T-helper 1 cell treated with Interleukin-12 subunit alpha and Interleukin-12 subunit beta and Interleukin-4 antibody, amounts not matched to agents 30 μg/mL and 1 μg/mL, for 36 hours (primary cell): ENCODE data around the gene PHETA1.
"Not testable (repeated sequence)": the region's sequence is repeated elsewhere in the genome, so short reads cannot be mapped to it uniquely, and the experiment has no call there.

Source experiments
- H3K27ac Mint-ChIP-seq: one replicate; pipeline ENCODE4 v1.8.0; 2021; ENCODE audit warnings: mild to moderate bottlenecking, mixed read lengths
- H3K27me3 Mint-ChIP-seq: one replicate; pipeline ENCODE4 v1.8.0; 2021; ENCODE audit warnings: low read depth, mixed read lengths
- H3K36me3 Mint-ChIP-seq: one replicate; pipeline ENCODE4 v1.8.0; 2021; ENCODE audit warnings: low read depth, mixed read lengths
- H3K4me1 Mint-ChIP-seq: one replicate; pipeline ENCODE4 v1.8.0; 2021; ENCODE audit warnings: low read depth, mixed read lengths
- H3K4me3 Mint-ChIP-seq: one replicate; pipeline ENCODE4 v1.8.0; 2021; ENCODE audit warnings: mild to moderate bottlenecking, moderate library complexity, mixed read lengths
- H3K9me3 Mint-ChIP-seq: one replicate; pipeline ENCODE4 v1.8.0; 2021; ENCODE audit warnings: mixed read lengths

The PHETA1 gene

DNA sequence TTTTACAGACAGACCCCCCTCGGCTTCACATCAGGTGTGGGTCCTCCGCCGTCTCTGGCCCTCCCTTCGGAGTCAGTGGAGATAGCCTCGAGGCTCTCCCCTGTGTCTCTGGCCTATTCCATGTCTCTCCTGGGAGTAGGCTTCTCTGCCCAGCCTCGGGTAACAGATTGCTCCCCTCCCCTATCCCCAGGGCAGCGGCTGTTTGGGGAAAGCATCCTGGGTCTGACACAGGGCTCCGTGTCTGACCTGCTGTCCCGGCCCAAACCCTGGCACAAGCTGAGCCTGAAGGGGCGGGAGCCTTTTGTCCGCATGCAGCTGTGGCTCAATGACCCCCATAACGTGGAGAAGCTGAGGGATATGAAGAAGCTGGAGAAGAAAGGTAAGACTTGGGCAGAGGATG lies 30.8 kb downstream of the PHETA1 start:
- no peaks in the 10 kb centered on the region for H3K4me1 Mint-ChIP-seq
- no peak overlapping the region for H3K4me3 Mint-ChIP-seq
- H3K9me3 Mint-ChIP-seq = no peaks in the 10 kb centered on the region
- no peaks in the 10 kb centered on the region for H3K27me3 Mint-ChIP-seq
- H3K36me3 Mint-ChIP-seq = no peaks in the 10 kb centered on the region
- H3K27ac Mint-ChIP-seq = no peak overlapping the region

DNA sequence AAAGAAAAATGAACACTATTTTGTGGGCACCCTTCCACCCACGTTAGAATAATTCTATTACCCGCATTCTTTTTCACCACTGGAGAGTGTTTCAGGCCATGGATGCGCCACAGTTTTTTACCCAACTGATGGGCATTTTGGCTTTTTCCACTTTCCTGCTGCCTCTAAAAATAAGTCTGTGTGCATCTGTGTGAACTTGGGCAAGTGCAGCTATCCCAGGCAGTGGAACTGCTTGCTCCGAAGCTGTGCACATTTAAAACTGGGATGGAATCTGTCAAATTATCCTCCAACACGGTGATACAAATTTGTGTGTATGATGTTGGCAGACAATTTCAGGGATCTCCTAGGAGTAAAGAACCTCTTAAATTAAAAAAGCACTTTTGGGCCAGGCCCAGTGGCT lies 31.5 kb downstream of the PHETA1 start:
- H3K4me1 Mint-ChIP-seq = no peaks in the 10 kb centered on the region
- no peaks in the 10 kb centered on the region for H3K36me3 Mint-ChIP-seq
- no peaks in the 10 kb centered on the region for H3K27me3 Mint-ChIP-seq
- no peak overlapping the region for H3K4me3 Mint-ChIP-seq
- no peak overlapping the region for H3K27ac Mint-ChIP-seq
- H3K9me3 Mint-ChIP-seq = no peaks in the 10 kb centered on the region

DNA sequence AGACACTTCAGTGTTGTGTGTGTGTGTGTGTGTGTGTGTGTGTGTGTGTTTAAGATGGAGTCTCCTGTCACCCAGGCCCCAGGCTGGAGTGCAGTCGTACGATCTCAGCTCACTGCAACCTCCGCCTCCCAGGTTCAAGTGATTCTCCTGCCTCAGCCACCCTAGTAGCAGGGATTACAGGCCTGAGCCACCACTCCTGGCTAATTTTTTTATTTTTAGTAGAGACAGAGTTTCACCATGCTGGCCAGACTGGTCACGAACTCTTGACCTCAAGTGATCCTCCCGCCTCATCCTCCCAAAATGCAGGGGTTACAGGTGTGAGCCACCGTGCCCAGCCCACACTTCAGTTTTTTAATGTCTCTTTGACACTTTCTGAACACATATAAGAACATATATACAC lies 32.5 kb downstream of the PHETA1 start:
- not testable (repeated sequence) for H3K36me3 Mint-ChIP-seq, H3K4me3 Mint-ChIP-seq, H3K27ac Mint-ChIP-seq, H3K4me1 Mint-ChIP-seq, H3K27me3 Mint-ChIP-seq, H3K9me3 Mint-ChIP-seq

DNA sequence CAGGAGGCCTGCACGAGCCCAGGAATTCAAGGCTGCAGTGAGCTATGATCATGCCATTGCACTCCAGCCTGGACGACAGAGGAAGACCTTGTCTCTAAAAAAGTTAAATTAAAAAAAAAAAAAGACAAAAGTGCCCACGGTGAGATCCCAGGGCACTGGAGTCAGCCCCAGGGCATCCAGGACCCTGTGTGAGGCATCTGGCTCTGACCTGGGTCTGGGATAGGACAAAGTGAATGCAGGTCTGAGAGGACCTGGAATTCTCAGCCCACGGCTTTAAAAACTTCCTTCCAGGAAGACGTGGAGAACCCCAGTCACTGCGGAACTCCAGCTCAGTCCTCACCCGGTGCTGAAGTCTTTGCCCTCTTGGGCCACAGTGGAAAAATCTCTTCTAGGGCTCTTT lies 33.1 kb downstream of the PHETA1 start:
- H3K4me1 Mint-ChIP-seq = peaks cover 2% of the 10 kb centered on the region
- H3K36me3 Mint-ChIP-seq = no peaks in the 10 kb centered on the region
- no peak overlapping the region for H3K27ac Mint-ChIP-seq
- no peak overlapping the region for H3K4me3 Mint-ChIP-seq
- no peaks in the 10 kb centered on the region for H3K9me3 Mint-ChIP-seq
- H3K27me3 Mint-ChIP-seq = no peaks in the 10 kb centered on the region

DNA sequence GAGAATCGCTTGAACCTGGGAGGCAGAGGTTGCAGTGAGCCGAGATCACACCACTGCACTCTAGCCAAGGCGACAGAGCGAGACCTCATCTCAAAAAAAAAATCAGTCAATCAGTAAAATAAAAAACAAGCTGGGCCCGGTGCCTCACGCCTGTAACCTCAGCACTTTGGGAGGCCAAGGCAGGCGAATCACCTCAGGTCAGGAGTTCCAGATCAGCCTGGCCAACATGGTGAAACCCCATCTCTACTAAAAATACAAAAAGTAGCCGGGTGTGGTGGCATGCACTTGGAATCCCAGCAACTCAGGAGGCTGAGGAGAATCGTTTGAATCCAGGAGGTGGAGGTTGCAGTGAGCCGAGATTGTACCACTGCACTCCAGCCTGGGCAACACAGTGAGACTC lies 33.6 kb downstream of the PHETA1 start:
- H3K4me1 Mint-ChIP-seq = not testable (repeated sequence)

DNA sequence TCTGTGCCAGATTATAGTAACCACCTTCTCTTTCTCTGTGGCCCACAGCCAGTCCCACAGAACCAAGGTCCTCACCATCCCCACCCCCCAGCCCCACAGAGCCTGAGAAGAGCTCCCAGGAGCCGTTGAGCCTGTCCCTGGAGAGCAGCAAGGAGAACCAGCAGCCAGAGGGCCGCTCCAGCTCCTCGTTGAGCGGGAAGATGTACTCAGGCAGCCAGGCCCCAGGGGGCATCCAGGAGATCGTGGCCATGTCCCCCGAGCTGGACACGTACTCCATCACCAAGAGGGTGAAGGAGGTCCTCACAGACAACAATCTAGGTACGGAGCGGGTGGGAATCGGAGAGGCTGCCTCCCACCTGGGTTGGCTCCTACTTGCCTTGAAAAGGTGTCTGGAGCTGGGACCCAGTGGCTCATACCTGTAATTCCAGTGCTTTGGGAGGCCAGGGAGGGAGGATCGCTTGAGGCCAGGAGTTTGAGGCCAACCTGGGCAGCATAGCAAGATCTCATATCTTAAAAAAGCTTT lies 34.4 kb downstream of the PHETA1 start:
- no peak overlapping the region for H3K4me3 Mint-ChIP-seq
- H3K36me3 Mint-ChIP-seq = no peaks in the 10 kb centered on the region
- no peaks in the 10 kb centered on the region for H3K27me3 Mint-ChIP-seq

More for the DNA sequence above, 33.6 kb downstream of the PHETA1 start:
- not testable (repeated sequence) for H3K9me3 Mint-ChIP-seq, H3K27me3 Mint-ChIP-seq, H3K36me3 Mint-ChIP-seq, H3K4me3 Mint-ChIP-seq, H3K27ac Mint-ChIP-seq

DNA sequence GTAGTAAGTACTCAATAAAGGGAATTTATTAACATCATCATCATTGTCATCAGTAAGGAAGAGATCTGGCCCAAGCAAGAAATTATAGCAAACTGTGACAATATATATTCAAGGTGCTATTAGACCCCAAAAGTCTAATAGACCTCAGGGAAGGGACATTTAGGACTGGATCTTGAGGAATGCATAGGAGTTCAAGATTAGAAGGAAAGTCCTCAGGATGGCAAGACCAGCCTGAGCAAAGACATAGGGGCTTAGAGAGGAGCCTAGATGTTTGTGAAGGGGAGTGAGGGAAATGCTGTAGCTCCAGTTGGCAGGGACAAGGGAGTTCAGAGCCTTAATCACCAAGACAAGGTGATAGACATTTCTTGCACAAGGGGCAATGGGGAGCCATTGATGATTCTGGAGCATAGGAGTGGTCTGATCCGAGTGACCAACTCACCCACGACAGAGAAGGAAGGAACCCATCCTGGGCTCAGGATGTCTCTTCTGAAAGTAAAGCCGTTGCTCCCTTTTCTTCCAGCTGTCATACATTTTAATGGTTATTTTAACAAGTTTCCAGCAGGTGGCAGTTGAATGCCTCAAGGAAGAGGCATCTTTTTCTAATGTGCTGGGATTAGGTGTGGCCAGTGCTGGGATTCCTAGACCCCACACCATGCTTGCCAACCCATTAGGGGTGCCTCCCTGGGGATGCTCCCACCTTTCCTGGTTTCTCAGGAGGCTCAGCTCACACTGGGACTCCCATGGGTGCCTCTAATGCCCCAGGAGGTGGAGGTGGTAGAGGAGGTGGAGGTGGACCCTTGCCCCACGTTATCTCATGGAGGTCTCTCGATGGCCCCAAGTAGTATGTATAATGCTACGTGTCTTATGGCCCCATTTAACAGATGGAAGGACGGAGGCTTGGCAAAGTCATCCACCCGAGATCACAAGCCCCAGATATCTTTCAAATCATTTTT lies 37.8 kb downstream of the PHETA1 start:
- H3K36me3 Mint-ChIP-seq = no peaks in the 10 kb centered on the region
- peaks cover 3% of the 10 kb centered on the region for H3K4me1 Mint-ChIP-seq
- no peaks in the 10 kb centered on the region for H3K27me3 Mint-ChIP-seq
- no peaks in the 10 kb centered on the region for H3K9me3 Mint-ChIP-seq
- no peak overlapping the region for H3K4me3 Mint-ChIP-seq
- H3K27ac Mint-ChIP-seq = no peak overlapping the region

More for the DNA sequence above, 34.4 kb downstream of the PHETA1 start:
- Mint-ChIP-seq H3K4me1 (peaks cover 3% of the 10 kb centered on the region), H3K9me3 (no peaks in the 10 kb centered on the region), H3K27ac (no peak overlapping the region)

DNA sequence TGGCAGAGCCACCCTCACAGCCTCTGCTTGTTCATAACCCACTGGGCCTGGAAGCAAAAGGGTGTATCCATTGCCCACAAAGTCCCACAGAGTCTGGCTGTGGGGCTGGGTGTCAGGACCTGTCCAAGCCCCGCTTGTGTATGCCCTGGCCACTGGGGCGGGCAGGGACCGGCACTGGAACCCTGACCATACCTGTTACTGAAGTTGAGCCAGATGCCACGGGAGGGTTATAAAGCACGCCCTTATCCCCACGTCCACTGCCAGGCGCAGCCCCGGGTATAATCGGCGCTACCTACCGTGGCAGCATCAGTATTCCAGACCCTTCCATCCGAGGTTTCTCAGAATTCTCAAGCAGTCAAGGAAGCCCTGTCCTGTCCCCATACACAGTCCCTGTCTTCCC lies 40.8 kb downstream of the PHETA1 start:
- H3K4me3 Mint-ChIP-seq = no peak overlapping the region
- no peak overlapping the region for H3K27ac Mint-ChIP-seq
- H3K36me3 Mint-ChIP-seq = no peaks in the 10 kb centered on the region
- peaks cover 3% of the 10 kb centered on the region for H3K4me1 Mint-ChIP-seq
- H3K27me3 Mint-ChIP-seq = no peaks in the 10 kb centered on the region
- no peaks in the 10 kb centered on the region for H3K9me3 Mint-ChIP-seq

DNA sequence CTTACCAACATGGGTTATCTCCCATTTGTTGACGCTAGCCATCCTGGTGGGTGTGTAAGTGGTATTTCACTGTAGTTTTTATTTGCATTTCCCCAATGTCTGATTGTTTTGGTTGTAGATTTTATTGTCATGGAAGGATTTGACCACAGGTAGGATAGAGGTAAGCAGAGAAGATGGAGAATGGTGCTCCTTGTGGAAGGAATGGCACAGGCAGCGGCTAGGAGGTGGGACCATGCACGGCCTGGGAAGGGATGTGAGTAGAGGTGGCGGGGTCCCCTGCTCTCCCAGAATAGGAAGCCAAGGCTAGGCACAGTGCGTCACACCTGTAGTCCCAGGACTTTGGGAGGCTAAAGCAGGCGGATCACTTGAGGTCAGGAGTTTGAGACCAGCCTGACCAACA lies 41.4 kb downstream of the PHETA1 start:
- Mint-ChIP-seq H3K4me3 (no peak overlapping the region), H3K36me3 (no peaks in the 10 kb centered on the region), H3K27ac (no peak overlapping the region), H3K9me3 (no peaks in the 10 kb centered on the region), H3K27me3 (no peaks in the 10 kb centered on the region), H3K4me1 (peaks cover 3% of the 10 kb centered on the region)

DNA sequence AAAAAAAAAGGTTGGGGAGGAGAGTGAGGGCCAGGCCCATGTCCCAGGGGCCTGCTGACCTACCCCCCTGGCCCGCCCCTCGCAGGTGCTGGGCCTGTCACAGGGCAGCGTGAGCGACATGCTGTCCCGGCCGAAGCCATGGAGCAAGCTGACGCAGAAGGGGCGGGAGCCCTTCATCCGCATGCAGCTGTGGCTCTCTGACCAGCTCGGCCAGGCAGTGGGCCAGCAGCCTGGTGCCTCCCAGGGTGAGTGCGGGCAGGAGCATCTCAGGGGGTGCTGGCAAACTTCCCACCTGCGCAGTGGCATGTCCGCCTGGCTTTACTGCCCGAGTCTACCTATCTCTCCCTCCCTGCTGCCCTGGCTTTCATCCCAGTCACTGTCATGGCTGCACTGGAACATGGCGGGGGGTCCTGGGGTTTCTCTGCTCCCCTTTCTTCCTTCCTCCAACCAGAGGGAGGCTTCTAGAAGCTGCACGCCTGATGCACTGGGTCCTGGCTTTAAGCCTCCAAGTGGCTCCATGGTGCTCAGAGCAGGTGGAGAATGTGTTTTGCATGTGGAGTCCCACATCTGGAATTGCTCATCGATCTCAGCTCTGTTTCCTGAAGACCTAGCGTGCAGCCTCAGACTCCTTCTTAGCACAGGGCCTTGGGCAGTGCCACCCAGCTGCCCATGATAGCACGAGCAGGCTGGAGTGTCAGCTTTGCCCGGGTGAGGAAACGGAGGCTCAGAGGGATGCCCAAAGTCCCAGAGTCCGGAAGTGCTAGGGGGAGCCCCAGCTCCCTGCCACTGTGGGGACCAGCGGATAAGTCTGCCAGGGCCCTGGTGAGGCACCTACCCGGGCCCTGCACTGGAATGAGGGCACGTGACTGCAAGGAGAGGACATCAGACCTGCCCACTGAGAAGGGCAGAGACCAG lies 46.3 kb downstream of the PHETA1 start:
- Mint-ChIP-seq H3K27ac (no peak overlapping the region), H3K36me3 (no peaks in the 10 kb centered on the region), H3K4me3 (no peak overlapping the region), H3K4me1 (no peaks in the 10 kb centered on the region), H3K9me3 (no peaks in the 10 kb centered on the region), H3K27me3 (no peaks in the 10 kb centered on the region)

DNA sequence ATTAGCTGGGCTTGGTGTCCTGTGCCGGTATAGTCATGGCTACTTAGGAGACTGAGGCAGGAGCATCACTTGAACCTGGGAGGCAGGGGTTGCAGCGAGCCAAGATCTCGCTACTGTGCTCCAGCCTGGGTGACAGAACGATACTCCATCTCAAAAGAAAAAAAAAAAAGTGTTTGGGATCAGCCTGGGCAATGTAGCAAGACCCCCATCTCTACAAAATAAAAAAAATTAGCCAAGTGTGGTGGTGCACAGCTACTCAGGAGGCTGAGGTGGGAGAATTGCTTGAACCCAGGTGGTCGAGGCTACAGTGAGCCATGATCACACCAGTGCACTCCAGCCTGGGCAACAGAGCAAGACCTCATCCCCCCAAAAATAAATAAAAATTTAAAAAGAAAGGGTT lies 47.6 kb downstream of the PHETA1 start:
- Mint-ChIP-seq H3K4me1 (no peaks in the 10 kb centered on the region), H3K27ac (no peak overlapping the region), H3K27me3 (no peaks in the 10 kb centered on the region)

DNA sequence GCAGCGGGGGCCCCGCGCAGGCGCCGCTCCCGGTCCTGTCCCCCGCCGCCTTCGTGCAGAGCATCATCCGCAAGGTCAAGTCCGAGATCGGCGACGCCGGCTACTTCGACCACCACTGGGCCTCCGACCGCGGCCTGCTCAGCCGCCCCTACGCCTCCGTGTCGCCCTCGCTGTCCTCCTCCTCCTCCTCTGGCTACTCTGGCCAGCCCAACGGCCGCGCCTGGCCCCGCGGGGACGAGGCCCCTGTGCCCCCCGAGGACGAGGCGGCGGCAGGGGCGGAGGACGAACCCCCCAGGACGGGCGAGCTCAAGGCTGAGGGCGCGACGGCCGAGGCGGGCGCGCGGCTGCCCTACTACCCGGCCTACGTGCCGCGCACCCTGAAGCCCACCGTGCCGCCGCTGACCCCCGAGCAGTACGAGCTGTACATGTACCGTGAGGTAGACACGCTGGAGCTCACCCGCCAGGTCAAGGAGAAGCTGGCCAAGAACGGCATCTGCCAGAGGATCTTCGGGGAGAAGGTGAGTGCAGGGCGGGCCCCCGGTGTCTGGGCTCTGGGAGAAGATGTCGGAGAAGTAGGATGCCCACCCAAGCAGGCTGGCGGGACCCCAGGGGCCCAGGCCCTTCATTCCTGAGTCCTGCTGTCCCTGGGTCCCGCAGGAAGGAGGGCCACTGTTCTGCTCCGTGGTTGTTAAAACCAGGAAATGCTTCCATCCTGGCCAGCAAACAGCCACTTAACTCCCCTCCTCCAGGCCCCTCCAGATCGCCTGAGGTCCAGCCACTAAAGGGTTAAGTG lies 48.4 kb downstream of the PHETA1 start:
- Mint-ChIP-seq H3K9me3 (no peaks in the 10 kb centered on the region), H3K4me1 (no peaks in the 10 kb centered on the region), H3K27me3 (no peaks in the 10 kb centered on the region), H3K27ac (no peak overlapping the region), H3K36me3 (no peaks in the 10 kb centered on the region), H3K4me3 (no peak overlapping the region)

More for the DNA sequence above, 47.6 kb downstream of the PHETA1 start:
- Mint-ChIP-seq H3K9me3 (no peaks in the 10 kb centered on the region), H3K4me3 (no peak overlapping the region), H3K36me3 (no peaks in the 10 kb centered on the region)

DNA sequence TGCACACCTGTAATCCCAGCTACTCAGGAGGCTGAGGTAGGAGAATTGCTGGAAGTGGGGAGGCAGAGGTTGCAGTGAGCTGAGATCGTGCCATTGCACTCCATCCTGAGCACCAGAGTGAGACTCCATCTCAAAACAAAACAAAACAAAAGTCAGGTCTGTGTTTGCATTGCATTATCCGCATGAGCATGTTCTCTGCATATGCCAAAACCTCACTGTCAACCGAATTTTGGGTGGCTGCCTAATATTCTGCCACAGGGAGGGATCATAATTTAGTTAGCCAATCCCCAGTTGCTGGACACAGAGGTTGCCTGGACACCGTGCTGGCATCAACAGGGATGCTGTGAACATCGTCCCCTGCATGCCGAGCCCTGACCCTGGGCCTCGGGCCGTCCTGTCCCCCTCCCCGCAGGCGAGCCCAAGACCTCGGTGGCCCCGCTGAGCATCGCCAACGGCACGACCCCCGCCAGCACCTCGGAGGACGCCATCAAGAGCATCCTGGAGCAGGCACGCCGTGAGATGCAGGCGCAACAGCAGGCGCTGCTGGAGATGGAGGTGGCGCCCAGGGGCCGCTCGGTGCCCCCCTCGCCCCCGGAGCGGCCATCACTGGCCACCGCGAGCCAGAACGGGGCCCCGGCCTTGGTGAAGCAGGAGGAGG lies 49.2 kb downstream of the PHETA1 start:
- H3K9me3 Mint-ChIP-seq = no peaks in the 10 kb centered on the region
- no peak overlapping the region for H3K27ac Mint-ChIP-seq
- no peak overlapping the region for H3K4me3 Mint-ChIP-seq
- H3K36me3 Mint-ChIP-seq = no peaks in the 10 kb centered on the region
- H3K27me3 Mint-ChIP-seq = no peaks in the 10 kb centered on the region
- H3K4me1 Mint-ChIP-seq = no peaks in the 10 kb centered on the region

DNA sequence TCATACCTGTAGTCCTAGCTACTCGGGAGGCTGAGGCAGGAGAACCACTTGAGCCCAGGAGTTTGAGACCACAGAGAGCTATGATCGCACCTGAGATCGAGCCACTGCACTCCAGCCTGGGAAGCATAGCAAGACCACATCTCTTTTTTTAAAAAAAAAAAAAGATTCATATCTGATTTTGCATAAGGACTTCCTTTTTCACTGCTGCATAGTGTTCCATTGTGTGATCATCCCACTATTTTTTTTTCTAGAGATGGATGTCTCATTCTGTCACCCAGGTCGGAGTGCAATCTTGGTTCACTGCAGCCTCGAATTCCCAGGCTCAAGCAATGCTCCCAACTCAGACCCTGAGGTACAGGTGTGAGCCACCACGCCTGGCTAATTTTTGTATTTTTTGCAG lies 50.4 kb downstream of the PHETA1 start:
- Mint-ChIP-seq H3K4me3 (no peak overlapping the region), H3K9me3 (no peaks in the 10 kb centered on the region), H3K27me3 (peaks cover 3% of the 10 kb centered on the region), H3K4me1 (peaks cover 4% of the 10 kb centered on the region), H3K36me3 (no peaks in the 10 kb centered on the region), H3K27ac (no peak overlapping the region)
